NCI-H1092 (cell line): Measurements from ENCODE around the gene GRID1.

Experiments used
- DNase-seq: peaks from one replicate; lab custom pipeline; 2025; lab: John Stamatoyannopoulos, UW

Gene GRID1

GRCh38 chr10:86366033-86366901 is at the start of gene GRID1:
Gene GRID1, minus strand, starts transcription at chr10:86366795.
- no peak for DNase-seq

- no peak for DNase-seq
Observed at GRCh38 chr10:86415583-86415982, 49.0 kb upstream of the GRID1 start.

- no peak for DNase-seq
Observed at GRCh38 chr10:86415116-86415515, 48.5 kb upstream of the GRID1 start.

GRCh38 chr10:86413046-86413728 is 46.6 kb upstream of the GRID1 start:
- DNase-seq: no peak

GRCh38 chr10:86411852-86412560 is 45.4 kb upstream of the GRID1 start:
- no peak for DNase-seq

- no peak for DNase-seq
Observed at GRCh38 chr10:86411281-86411841, 44.8 kb upstream of the GRID1 start.

GRCh38 chr10:86410542-86411124 is 44.0 kb upstream of the GRID1 start:
- no peak for DNase-seq

- DNase-seq: no peak
Observed at GRCh38 chr10:86409183-86409582, 42.6 kb upstream of the GRID1 start.

GRCh38 chr10:86403183-86403797 is 36.7 kb upstream of the GRID1 start:
- DNase-seq: no peak

GRCh38 chr10:86402283-86402941 is 35.8 kb upstream of the GRID1 start:
- DNase-seq: no peak

GRCh38 chr10:86401588-86402282 is 35.1 kb upstream of the GRID1 start:
- DNase-seq: no peak

- peak; percentile 10 for DNase-seq
Observed at GRCh38 chr10:86400705-86401587, 34.4 kb upstream of the GRID1 start.

- peak; percentile 86 for DNase-seq
Observed at GRCh38 chr10:86399879-86400704, 33.5 kb upstream of the GRID1 start.

- no peak for DNase-seq
Observed at GRCh38 chr10:86399514-86399878, 32.9 kb upstream of the GRID1 start.

- no peak for DNase-seq
Observed at GRCh38 chr10:86397120-86397519, 30.5 kb upstream of the GRID1 start.

- no peak for DNase-seq
Observed at GRCh38 chr10:86393862-86394455, 27.4 kb upstream of the GRID1 start.

GRCh38 chr10:86393362-86393761 is 26.8 kb upstream of the GRID1 start:
- DNase-seq: no peak

- no peak for DNase-seq
Observed at GRCh38 chr10:86392723-86393094, 26.1 kb upstream of the GRID1 start.
